GM23338 (cell line): Measurements from ENCODE around the gene PEX16. TPM values are rescaled to one million over a fixed set of nuclear protein-coding genes. Genes with fewer than 3 reads are reported as not detected.
A peak's percentile ranks its signal among the peaks of the same experiment; 100 is the strongest.

Experiments
- ATAC-seq: fragments of 200-7000 bp; cut with Tn5 transposase; 3 replicates; pipeline ENCODE4 v1.9.1; 2020
- DNase-seq: peaks from one replicate; pipeline ENCODE4 v3.0.0-alpha.2; 2015; ENCODE audit warnings: low spot score
- H2AFZ ChIP-seq: fragments of 200-600 bp; sonication (generic); 2 replicates; pipeline ENCODE4 v1.8.0; 2016; ENCODE audit warnings: antibody characterized with exemption, mild to moderate bottlenecking, moderate library complexity
- H3F3A ChIP-seq: fragments of 200-600 bp; sonication (generic); replicated peaks from 2 replicates; pipeline ENCODE4 v1.8.0; 2017; ENCODE audit warnings: antibody characterized with exemption, mixed run types, low read depth
- H3K27ac ChIP-seq: fragments of 200-600 bp; sonication (generic); 2 replicates; pipeline ENCODE4 v1.6.1; 2016; ENCODE audit warnings: low read depth
- H3K27me3 ChIP-seq: fragments of 200-600 bp; sonication (generic); 2 replicates; pipeline ENCODE4 v1.8.0; 2016; ENCODE audit warnings: mild to moderate bottlenecking, mixed run types, moderate library complexity; ENCODE audit not compliant: insufficient read depth
- H3K36me3 ChIP-seq: fragments of 200-600 bp; sonication (generic); 2 replicates; pipeline ENCODE4 v1.8.0; 2016; ENCODE audit warnings: mild to moderate bottlenecking; ENCODE audit not compliant: insufficient read depth
- H3K4me1 ChIP-seq: fragments of 200-600 bp; sonication (generic); 2 replicates; pipeline ENCODE4 v1.8.0; 2016; ENCODE audit warnings: mild to moderate bottlenecking, moderate library complexity; ENCODE audit not compliant: insufficient read depth
- H3K4me2 ChIP-seq: fragments of 200-600 bp; sonication (generic); 2 replicates; pipeline ENCODE4 v1.7.1; 2017; ENCODE audit warnings: mixed run types
- H3K4me3 ChIP-seq: fragments of 200-600 bp; sonication (generic); 2 replicates; pipeline ENCODE4 v1.6.1; 2016; ENCODE audit warnings: mixed run types
- H3K79me2 ChIP-seq: fragments of 200-600 bp; sonication (generic); replicated peaks from 2 replicates; pipeline ENCODE4 v1.8.0; 2017; ENCODE audit warnings: mild to moderate bottlenecking; ENCODE audit not compliant: insufficient read depth
- H3K9me2 ChIP-seq: fragments of 200-600 bp; sonication (generic); 2 replicates; pipeline ENCODE4 v1.8.0; 2017; ENCODE audit not compliant: insufficient read depth
- H4K20me1 ChIP-seq: fragments of 200-600 bp; sonication (generic); replicated peaks from 2 replicates; pipeline ENCODE4 v1.8.0; 2017; ENCODE audit warnings: mild to moderate bottlenecking; ENCODE audit not compliant: insufficient read depth
- H3K27ac Mint-ChIP-seq: 2 replicates; pipeline ENCODE4 v1.8.0; 2020; ENCODE audit warnings: inconsistent platforms, mild to moderate bottlenecking, moderate library complexity, mixed read lengths
- H3K27me3 Mint-ChIP-seq: 3 replicates; pipeline ENCODE4 v1.8.0; 2022; ENCODE audit warnings: low read depth, mild to moderate bottlenecking, moderate library complexity, mixed read lengths, inconsistent platforms; ENCODE audit not compliant: insufficient read depth, poor library complexity
- H3K36me3 Mint-ChIP-seq: 3 replicates; pipeline ENCODE4 v1.8.0; 2021; ENCODE audit warnings: low read depth, mild to moderate bottlenecking, inconsistent platforms, moderate library complexity, mixed read lengths
- H3K4me1 Mint-ChIP-seq: 3 replicates; pipeline ENCODE4 v1.8.0; 2020; ENCODE audit warnings: mild to moderate bottlenecking, inconsistent platforms, mixed read lengths
- H3K4me3 Mint-ChIP-seq: 3 replicates; pipeline ENCODE4 v1.8.0; 2021; ENCODE audit warnings: moderate library complexity, mild to moderate bottlenecking, inconsistent platforms, mixed read lengths
- H3K9me3 Mint-ChIP-seq: 3 replicates; pipeline ENCODE4 v1.8.0; 2020; ENCODE audit warnings: moderate library complexity, mild to moderate bottlenecking, inconsistent platforms, mixed read lengths
- CREB1 ChIP-seq: fragments of 250-450 bp; sonication (Bioruptor Pico); IDR thresholded peaks from 2 replicates; pipeline ENCODE4 v1.5.0; 2020; ENCODE audit warnings: low read depth, mild to moderate bottlenecking, moderate library complexity
- EZH2phosphoT487 ChIP-seq: fragments of 200-600 bp; sonication (generic); IDR thresholded peaks from one replicate; pipeline ENCODE4 v1.8.1; 2018; ENCODE audit warnings: antibody characterized with exemption; ENCODE audit not compliant: unreplicated experiment
- JUNB ChIP-seq: IDR thresholded peaks from one replicate; pipeline ENCODE4 v1.6.1; 2016; ENCODE audit warnings: antibody characterized with exemption; ENCODE audit not compliant: unreplicated experiment
- NANOG ChIP-seq: IDR thresholded peaks from 2 replicates; pipeline ENCODE4 v1.6.1; 2016; ENCODE audit warnings: antibody characterized with exemption, borderline replicate concordance
- POLR2AphosphoS5 ChIP-seq: IDR thresholded peaks from 2 replicates; pipeline ENCODE4 v1.6.1; 2016; ENCODE audit warnings: antibody characterized with exemption, low read depth
- STAT1 ChIP-seq: IDR thresholded peaks from one replicate; pipeline ENCODE4 v1.6.1; 2016; ENCODE audit warnings: antibody characterized with exemption; ENCODE audit not compliant: unreplicated experiment
- polyA plus RNA-seq: library from polyadenylated mRNA; unstranded; fragments of >200 nt; fragmentation: Nextera tagmentation; extraction: Ambion mirVana; gene quantifications from 2 replicates; pipeline ENCODE4 v1.2.1, GENCODE V29; 2016
- total RNA-seq: library from RNA; depleted of rRNA; stranded (reverse); fragments of >200 nt; shearing (Covaris generic); gene quantifications from 2 replicates; pipeline ENCODE4 v1.2.3, GENCODE V29; 2014
- TF ChIP-seq, protein P1 (sequence below): IDR thresholded peaks from one replicate; pipeline ENCODE4 v1.6.1; 2018; ENCODE audit warnings: antibody characterized with exemption; ENCODE audit not compliant: unreplicated experiment
- TF ChIP-seq, protein P2 (sequence below), 2 experiments: fragments of 200-600 bp in 1 of 2; sonication (generic) in 1 of 2; conservative IDR thresholded peaks; 2 replicates each; pipeline versions ENCODE4 v1.5.1 to v1.6.1; 2016 to 2017; ENCODE audit warnings: antibody characterized with exemption in 2 of 2, low read depth in 2 of 2, mild to moderate bottlenecking in 2 of 2, moderate library complexity in 1 of 2

Gene PEX16
- total and polyA plus RNA-seq, 2 experiments from 2014 or later, result 23.3 to 34.1 TPM

DNA sequence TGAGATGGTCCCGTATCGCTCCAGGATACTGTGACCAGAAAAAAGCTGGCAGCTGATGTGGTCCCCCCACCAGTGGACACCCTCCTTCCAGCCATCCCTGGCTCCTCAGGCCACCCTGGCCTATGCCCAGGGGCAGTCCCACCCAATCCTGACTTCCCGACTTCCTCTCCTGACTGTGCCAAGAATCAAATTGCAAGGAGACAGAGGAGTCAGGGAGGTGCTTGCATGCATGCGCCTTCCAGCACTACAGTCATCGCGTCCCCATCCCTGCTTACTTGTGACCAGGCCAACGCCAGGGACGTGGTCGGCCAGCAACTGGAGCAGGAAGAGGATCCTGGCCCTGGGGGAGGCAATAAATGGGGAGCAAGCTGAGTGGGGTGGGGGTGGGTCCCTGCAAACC lies 7.1 kb downstream of the PEX16 start:
- Mint-ChIP-seq H3K4me1 (no peaks in the 10 kb centered on the region; the same call in 2 of the 3 replicates), H3K27ac (no peak overlapping the region), H3K36me3 (peaks cover 8% of the 10 kb centered on the region; the same call in 2 of the 3 replicates), H3K9me3 (no peaks in the 10 kb centered on the region), H3K27me3 (peaks cover 16% of the 10 kb centered on the region), H3K4me3 (no peak overlapping the region)
- Histone ChIP-seq H3K9me2 (no peaks in the 10 kb centered on the region), H3K36me3 (no peaks in the 10 kb centered on the region), H3K27me3 (no peaks in the 10 kb centered on the region), H3K4me1 (no peaks in the 10 kb centered on the region), H3K4me3 (no peak overlapping the region), H2AFZ (no peak overlapping the region), H4K20me1 (peaks cover 8% of the 10 kb centered on the region; the same call in 1 of the 2 replicates), H3F3A (no peaks in the 10 kb centered on the region), H3K4me2 (no peak overlapping the region), H3K27ac (no peak overlapping the region), H3K79me2 (no peaks in the 10 kb centered on the region)
- no peak for ATAC-seq
- no peak for DNase-seq
- TF ChIP-seq, protein P1, sequence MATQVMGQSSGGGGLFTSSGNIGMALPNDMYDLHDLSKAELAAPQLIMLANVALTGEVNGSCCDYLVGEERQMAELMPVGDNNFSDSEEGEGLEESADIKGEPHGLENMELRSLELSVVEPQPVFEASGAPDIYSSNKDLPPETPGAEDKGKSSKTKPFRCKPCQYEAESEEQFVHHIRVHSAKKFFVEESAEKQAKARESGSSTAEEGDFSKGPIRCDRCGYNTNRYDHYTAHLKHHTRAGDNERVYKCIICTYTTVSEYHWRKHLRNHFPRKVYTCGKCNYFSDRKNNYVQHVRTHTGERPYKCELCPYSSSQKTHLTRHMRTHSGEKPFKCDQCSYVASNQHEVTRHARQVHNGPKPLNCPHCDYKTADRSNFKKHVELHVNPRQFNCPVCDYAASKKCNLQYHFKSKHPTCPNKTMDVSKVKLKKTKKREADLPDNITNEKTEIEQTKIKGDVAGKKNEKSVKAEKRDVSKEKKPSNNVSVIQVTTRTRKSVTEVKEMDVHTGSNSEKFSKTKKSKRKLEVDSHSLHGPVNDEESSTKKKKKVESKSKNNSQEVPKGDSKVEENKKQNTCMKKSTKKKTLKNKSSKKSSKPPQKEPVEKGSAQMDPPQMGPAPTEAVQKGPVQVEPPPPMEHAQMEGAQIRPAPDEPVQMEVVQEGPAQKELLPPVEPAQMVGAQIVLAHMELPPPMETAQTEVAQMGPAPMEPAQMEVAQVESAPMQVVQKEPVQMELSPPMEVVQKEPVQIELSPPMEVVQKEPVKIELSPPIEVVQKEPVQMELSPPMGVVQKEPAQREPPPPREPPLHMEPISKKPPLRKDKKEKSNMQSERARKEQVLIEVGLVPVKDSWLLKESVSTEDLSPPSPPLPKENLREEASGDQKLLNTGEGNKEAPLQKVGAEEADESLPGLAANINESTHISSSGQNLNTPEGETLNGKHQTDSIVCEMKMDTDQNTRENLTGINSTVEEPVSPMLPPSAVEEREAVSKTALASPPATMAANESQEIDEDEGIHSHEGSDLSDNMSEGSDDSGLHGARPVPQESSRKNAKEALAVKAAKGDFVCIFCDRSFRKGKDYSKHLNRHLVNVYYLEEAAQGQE, result no peak
- TF ChIP-seq, protein P2, sequence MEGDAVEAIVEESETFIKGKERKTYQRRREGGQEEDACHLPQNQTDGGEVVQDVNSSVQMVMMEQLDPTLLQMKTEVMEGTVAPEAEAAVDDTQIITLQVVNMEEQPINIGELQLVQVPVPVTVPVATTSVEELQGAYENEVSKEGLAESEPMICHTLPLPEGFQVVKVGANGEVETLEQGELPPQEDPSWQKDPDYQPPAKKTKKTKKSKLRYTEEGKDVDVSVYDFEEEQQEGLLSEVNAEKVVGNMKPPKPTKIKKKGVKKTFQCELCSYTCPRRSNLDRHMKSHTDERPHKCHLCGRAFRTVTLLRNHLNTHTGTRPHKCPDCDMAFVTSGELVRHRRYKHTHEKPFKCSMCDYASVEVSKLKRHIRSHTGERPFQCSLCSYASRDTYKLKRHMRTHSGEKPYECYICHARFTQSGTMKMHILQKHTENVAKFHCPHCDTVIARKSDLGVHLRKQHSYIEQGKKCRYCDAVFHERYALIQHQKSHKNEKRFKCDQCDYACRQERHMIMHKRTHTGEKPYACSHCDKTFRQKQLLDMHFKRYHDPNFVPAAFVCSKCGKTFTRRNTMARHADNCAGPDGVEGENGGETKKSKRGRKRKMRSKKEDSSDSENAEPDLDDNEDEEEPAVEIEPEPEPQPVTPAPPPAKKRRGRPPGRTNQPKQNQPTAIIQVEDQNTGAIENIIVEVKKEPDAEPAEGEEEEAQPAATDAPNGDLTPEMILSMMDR (conservative IDR thresholded peaks at IDR 0.05; ENCODE audit: low read depth in 2 of 2), result no peak
- TF ChIP-seq POLR2AphosphoS5 (no peak), JUNB (no peak)

DNA sequence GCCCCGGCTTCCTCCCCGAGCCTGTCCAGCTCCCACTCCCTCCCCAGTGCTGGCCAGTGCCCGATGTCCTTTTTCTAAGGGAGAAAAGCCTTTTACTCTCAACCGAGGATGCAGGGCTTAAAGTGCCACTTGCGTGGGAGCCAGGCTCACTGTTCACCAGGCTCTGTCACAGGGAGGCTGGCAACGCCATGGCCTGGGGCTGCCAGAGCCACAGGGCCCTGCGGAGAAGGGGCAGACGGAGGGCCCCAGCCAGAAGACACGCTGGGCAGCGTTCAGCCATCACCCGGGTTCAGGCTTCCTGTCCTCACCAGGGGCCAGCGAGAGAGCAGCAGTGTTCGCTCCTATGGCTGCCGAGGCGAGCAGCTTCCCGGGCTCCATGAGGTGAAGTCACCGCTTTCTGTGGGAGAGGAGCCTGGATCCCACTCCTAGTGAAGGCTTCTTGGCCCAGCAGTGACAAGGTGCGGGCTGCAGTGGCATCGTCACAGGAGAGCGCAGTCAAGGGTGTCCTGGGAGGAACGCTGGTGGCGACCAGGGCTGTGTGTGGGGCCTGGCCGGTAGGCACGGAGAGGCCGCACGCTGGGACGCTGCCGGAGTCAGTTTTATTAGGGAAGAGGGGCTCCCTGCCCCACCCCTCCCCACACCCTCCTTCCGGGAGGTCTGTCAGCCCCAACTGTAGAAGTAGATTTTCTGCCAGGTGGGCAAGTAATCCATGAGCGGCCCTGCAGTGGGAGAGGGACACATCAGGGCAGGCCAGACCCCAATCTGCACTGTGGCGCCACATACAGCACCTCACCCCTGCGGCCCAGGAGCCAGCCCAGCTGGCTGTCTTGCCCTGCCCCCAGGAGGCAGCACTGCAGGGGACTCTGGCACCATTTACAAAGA lies 7.8 kb downstream of the PEX16 start:
- no peak overlapping the region for H3K4me3 Mint-ChIP-seq
- Histone ChIP-seq H3K27ac (no peak overlapping the region), H3K4me3 (no peak overlapping the region), H2AFZ (no peak overlapping the region), H3K4me2 (no peak overlapping the region), H3F3A (no peaks in the 10 kb centered on the region), H3K27me3 (no peaks in the 10 kb centered on the region), H4K20me1 (peaks cover 8% of the 10 kb centered on the region; the same call in 1 of the 2 replicates), H3K9me2 (no peaks in the 10 kb centered on the region), H3K36me3 (no peaks in the 10 kb centered on the region), H3K79me2 (no peaks in the 10 kb centered on the region), H3K4me1 (no peaks in the 10 kb centered on the region)
- DNase-seq (no peak), ATAC-seq (no peak)
- H3K27ac Mint-ChIP-seq, result no peak overlapping the region
- peaks cover 20% of the 10 kb centered on the region for H3K27me3 Mint-ChIP-seq
- no peaks in the 10 kb centered on the region for H3K9me3 Mint-ChIP-seq
- peaks cover 10% of the 10 kb centered on the region for H3K36me3 Mint-ChIP-seq
- H3K4me1 Mint-ChIP-seq, result no peaks in the 10 kb centered on the region; the same call in 2 of the 3 replicates
- no peak for TF ChIP-seq CREB1
- TF ChIP-seq NANOG, result no peak
- TF ChIP-seq, protein P2 (conservative IDR thresholded peaks at IDR 0.05; ENCODE audit: low read depth in 2 of 2), result 0 out of 4 replicates have a peak, but pooled peaks of 1 of the 2 experiments have one; percentile 2
- TF ChIP-seq POLR2AphosphoS5, result no peak
- no peak for TF ChIP-seq STAT1
- TF ChIP-seq EZH2phosphoT487, result no peak
